Lower leg skin (tissue), 3 donors: ENCODE results near the gene MIA2.

Experiments
- POLR2A ChIP-seq, 2 donors: fragments of 450-650 bp; IDR thresholded peaks; one replicate each; pipeline ENCODE4 v1.6.1; 2016 to 2017; ENCODE audit warnings: antibody characterized with exemption in 2 of 2, mild to moderate bottlenecking in 1 of 2, moderate library complexity in 1 of 2
- TF ChIP-seq, protein P1 (sequence below), 3 donors: fragments of 450-650 bp; IDR thresholded peaks; one replicate each; pipeline ENCODE4 v1.5.1; 2016; ENCODE audit warnings: antibody characterized with exemption in 3 of 3, mild to moderate bottlenecking in 3 of 3, moderate library complexity in 2 of 3

DNA sequence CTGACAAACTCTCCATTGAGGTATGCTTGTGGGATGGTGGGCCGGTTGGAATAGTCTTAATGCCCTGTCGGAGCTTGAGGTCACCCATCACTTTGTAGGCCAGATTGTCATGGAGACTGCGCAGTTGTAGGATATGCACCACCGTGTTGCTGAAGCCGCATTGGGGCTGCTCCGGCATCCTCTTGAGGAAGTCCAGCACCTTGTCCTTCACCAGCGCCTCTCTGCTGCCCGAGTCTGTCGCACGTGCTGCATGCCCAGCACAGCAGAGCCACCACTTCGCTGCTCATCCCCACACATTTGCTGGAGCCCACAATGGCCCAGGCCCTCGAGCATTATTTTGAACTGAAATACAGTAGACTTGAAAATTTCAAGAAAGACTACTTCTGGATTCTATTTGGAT is 136.7 kb downstream of the MIA2 start:
- TF ChIP-seq, protein P1, sequence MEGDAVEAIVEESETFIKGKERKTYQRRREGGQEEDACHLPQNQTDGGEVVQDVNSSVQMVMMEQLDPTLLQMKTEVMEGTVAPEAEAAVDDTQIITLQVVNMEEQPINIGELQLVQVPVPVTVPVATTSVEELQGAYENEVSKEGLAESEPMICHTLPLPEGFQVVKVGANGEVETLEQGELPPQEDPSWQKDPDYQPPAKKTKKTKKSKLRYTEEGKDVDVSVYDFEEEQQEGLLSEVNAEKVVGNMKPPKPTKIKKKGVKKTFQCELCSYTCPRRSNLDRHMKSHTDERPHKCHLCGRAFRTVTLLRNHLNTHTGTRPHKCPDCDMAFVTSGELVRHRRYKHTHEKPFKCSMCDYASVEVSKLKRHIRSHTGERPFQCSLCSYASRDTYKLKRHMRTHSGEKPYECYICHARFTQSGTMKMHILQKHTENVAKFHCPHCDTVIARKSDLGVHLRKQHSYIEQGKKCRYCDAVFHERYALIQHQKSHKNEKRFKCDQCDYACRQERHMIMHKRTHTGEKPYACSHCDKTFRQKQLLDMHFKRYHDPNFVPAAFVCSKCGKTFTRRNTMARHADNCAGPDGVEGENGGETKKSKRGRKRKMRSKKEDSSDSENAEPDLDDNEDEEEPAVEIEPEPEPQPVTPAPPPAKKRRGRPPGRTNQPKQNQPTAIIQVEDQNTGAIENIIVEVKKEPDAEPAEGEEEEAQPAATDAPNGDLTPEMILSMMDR (IDR thresholded peaks at IDR 0.05), result no peak
- TF ChIP-seq POLR2A (IDR thresholded peaks at IDR 0.05), result no peak
